GM12874 (cell line): ENCODE data around the gene TSSK2.

ENCODE experiments used
- CTCF ChIP-seq: IDR thresholded peaks from 2 replicates; pipeline ENCODE4 v1.5.1; 2011; ENCODE audit warnings: low read depth, mild to moderate bottlenecking, control low read depth, low read length, moderate library complexity; ENCODE audit not compliant: insufficient read depth

The TSSK2 gene

GRCh38 chr22:19108807-19109197 is 22.3 kb upstream of the TSSK2 start:
- no peak for TF ChIP-seq CTCF

- TF ChIP-seq CTCF: no peak
Measured at GRCh38 chr22:19109198-19110063, 21.7 kb upstream of the TSSK2 start.

GRCh38 chr22:19110064-19110458 is 21.0 kb upstream of the TSSK2 start:
- TF ChIP-seq CTCF: no peak

- no peak for TF ChIP-seq CTCF
Measured at GRCh38 chr22:19110646-19111045, 20.5 kb upstream of the TSSK2 start.

GRCh38 chr22:19111140-19111539 is 20.0 kb upstream of the TSSK2 start:
- no peak for TF ChIP-seq CTCF

- TF ChIP-seq CTCF: no peak
Measured at GRCh38 chr22:19111584-19111983, 19.5 kb upstream of the TSSK2 start.

GRCh38 chr22:19113429-19113828 is 17.7 kb upstream of the TSSK2 start:
- TF ChIP-seq CTCF: no peak
